HL-60 (cell line): ENCODE measurements around the gene PTPRG.

Experiments
- REST ChIP-seq: IDR thresholded peaks from 2 replicates; pipeline ENCODE4 v1.6.1; 2012; ENCODE audit warnings: low read depth; ENCODE audit not compliant: insufficient replicate concordance
- TF ChIP-seq, protein P1 (sequence below): IDR thresholded peaks from one replicate; pipeline ENCODE4 v1.5.1; 2011; ENCODE audit warnings: low read length, control low read depth, inconsistent platforms; ENCODE audit not compliant: insufficient read depth

GRCh38 chr3:62046326-62046725 is 485.0 kb downstream of the PTPRG start:
- TF ChIP-seq, protein P1, sequence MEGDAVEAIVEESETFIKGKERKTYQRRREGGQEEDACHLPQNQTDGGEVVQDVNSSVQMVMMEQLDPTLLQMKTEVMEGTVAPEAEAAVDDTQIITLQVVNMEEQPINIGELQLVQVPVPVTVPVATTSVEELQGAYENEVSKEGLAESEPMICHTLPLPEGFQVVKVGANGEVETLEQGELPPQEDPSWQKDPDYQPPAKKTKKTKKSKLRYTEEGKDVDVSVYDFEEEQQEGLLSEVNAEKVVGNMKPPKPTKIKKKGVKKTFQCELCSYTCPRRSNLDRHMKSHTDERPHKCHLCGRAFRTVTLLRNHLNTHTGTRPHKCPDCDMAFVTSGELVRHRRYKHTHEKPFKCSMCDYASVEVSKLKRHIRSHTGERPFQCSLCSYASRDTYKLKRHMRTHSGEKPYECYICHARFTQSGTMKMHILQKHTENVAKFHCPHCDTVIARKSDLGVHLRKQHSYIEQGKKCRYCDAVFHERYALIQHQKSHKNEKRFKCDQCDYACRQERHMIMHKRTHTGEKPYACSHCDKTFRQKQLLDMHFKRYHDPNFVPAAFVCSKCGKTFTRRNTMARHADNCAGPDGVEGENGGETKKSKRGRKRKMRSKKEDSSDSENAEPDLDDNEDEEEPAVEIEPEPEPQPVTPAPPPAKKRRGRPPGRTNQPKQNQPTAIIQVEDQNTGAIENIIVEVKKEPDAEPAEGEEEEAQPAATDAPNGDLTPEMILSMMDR, result no peak
- no peak for TF ChIP-seq REST
